NCI-H82 treated with DMSO at 0.1 percent for 48 hours (cell line): ENCODE data around the gene DHH.
"Not testable (repeated sequence)": the region's sequence is repeated elsewhere in the genome, so short reads cannot be mapped to it uniquely, and the experiment has no call there.

Experiments
- DNase-seq: peaks from one replicate; lab custom pipeline; 2025; ENCODE audit not compliant: unreplicated experiment; lab: John Stamatoyannopoulos, UW

Gene DHH

DNA sequence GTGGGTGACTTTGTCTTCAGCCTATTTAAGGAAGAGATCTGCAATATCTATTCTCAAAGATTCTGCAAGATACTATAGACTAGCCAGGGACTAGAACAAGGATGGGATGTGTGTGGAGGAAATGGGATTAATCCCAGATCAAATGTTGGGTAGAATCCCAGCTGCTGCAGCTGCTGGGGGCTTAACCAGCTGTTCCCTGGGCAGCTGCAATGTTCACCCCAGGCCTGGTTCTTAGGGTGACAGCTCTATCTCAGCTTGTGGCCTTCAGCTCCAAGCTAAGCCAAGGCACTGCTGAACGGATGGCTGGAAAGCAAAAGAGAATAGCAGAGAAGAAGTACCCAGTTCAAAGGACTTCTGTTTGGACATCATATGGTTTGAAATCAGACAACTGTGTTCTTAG is 14.8 kb downstream of the DHH start:
- no peak for DNase-seq

DNA sequence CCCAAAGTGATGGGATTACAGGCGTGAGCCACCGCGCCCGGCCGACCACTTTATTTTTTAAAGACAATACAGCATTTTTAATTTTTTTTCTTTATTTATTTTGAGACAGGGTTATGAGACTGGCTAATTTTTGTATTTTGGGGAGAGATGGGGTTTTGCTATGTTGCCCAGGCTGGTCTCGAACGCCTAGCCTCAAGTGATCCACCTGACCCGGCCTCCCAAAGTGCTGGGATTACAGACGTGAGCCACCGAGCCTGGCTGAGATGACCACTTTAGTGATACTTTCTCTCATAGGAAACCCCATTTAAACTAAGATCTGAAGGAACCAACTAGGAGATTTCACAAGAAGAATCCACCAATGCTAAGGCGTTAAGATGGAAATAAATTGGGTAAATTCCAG is 23.6 kb downstream of the DHH start:
- DNase-seq = no peak

GRCh38 chr12:49069507-49070346 is 24.9 kb downstream of the DHH start, which contains the start of gene RHEBL1:
Gene RHEBL1, minus strand, starts transcription at chr12:49069979. Its CDS starts 194 bp downstream, at chr12:49069785.
- peak; percentile 97 for DNase-seq

GRCh38 chr12:49068879-49069506 is 25.6 kb downstream of the DHH start:
- DNase-seq = no peak

DNA sequence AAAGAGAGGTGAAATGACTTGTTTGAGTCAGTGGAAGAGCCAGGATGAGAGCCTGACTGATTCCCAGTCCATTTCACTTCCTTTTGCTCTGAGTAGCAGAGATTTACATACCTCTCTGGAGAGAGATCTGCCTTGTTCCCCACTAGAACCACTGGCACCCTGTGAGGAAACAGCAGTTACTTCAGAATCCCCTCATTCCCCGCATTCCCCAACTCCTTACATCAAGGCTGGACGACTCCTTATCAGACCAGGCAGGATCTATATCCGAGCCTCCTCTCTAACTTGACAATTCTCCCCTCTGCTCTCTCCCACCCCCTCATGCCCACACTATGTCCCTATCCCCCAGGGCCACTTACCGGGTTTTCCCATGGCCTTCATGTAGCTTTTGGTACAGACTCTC is 28.5 kb downstream of the DHH start:
- DNase-seq = no peak

GRCh38 chr12:49064767-49065152 is 29.8 kb downstream of the DHH start:
- DNase-seq = no peak

- DNase-seq = not testable (repeated sequence)
Measured at GRCh38 chr12:49061916-49062315, 32.7 kb downstream of the DHH start.

- no peak for DNase-seq
Measured at GRCh38 chr12:49061157-49061650, 33.4 kb downstream of the DHH start.

DNA sequence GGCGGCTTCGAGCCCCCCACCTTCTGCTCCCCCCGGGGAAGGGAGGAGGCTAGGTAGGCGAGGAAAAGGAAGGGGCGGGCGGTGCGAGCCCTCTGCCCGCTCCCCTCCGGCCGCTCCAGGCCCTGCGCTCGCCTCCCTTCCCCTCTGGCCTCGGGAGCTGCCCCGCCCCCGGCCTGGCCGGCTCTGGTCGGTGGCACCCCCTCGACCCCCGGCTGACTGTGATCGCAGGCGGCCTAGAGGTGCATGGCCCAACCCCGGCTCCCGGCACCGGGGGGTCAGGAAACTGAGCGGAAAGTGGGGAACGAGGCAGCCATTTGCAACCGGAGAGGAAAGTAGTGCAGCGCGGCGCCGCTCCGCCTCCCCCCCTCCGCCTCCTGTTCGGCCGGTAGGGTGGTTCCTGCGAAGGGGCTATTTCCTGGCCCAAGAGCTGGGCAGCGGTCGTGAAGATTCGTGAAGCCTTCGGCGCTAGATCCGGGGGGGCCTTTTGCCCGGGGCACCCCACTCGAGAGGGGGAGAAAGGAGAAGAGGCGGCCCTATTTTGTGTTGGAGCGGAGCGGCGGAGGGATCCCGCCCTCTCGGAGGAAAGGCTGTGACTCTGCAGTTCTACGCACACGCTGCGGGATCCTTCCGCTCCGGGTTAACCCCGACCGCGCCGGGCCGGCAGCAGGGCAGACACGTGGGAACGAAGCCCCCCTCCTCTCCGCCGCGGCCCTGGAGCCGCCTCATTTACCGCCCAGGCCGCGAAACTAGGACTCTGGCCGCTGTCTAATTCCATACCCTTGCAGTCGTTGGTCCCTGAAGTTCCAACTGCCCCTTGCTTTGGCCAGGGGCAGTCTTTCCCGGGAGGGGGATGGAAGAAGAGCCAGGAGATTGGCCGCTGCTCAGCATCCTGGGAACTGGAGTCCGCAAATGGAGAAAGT is 34.1 kb downstream of the DHH start, which contains the start of gene KMT2D:
TSS of gene KMT2D (minus strand) at position 558 of the 920 bp plus-strand sequence. CDS start 5,470 bp downstream, outside the sequence.
- peak; percentile 83 for DNase-seq

DNA sequence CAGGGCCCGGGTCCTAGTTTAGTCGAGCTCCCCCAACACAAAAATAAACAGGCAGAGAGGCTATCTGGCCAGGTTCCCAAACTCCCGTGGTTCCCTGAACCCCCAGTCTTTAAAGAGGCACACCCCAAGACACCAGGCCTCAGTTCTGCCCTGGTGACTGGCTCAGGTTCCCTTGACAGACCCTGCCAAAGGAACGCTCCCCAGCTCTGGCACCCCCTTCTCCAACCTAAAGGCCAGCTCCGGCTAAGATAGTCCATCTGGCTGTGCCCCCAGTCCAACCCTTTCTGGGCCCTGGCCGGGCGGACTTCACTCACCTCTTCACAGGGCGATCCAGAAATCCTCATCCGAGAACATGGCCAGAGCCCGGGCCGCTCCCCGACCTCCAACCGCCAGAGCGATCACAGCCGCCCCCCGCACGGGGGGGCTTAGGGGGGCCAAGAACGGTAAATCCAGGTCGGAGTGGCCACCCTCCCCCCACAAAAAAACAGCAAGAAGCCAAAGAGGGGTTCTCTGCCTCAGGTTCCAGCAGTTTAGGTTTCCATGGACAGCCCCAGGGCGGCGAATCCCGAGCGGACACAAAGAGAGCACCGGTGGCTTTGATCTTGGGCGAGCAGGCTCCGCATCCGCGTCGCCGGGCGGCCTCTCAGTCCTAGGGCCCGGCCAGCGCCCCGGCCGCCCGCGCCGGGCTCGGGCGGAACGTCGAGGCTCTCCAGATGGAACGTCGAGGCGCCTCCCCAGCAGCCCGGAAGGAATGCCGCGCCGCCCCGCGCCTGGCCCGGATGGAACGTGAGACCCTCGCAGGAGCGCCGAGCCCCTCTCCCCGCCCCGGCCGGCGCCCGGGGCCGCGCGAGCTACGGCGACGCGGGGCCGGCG is 35.1 kb downstream of the DHH start:
- DNase-seq = no peak

DNA sequence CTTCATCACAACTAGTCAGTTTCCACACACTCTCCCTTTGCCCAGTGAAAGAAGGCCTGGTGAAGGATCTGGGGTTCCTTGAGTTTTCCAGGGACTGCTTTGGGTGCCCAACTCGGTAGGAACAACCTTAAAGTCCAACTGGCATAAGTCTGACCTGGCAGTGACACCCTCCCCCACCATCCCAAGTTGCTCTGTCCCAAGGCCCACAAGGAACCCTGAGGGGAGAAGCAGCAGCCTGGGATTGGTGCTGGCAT is 35.6 kb downstream of the DHH start:
- DNase-seq = no peak

DNA sequence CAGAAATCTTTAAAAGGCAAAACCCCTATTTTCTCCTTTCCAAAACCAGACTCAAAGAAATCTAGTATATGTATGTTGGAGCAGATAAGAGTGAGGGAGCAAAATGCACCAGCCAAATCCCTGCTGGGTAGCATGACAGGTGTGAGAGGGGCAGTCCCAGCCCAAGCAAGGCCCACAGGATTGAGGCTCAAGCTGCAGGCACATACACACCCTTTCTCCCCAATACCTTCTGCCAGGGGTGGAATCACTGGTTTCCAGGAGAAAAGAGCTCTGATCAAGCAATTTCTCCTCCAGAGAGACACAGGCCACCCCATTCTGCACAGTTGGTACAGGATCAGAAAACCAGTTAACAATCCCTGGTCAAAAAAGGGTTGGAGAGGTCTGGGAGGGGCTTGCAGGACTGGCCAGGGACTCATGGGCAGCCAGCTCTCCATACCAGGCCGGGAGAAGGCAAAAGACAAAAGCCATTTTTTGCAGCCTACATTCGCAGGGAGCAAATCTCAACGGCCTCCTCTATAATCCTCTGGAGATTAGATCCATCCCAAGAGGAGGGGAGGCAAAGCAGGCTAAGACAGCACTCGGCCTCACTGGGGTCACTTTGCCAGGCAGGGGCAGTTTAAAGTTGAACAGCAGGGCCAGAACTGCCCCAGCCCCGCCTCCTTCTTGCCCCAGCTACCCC is 36.1 kb downstream of the DHH start:
- no peak for DNase-seq

DNA sequence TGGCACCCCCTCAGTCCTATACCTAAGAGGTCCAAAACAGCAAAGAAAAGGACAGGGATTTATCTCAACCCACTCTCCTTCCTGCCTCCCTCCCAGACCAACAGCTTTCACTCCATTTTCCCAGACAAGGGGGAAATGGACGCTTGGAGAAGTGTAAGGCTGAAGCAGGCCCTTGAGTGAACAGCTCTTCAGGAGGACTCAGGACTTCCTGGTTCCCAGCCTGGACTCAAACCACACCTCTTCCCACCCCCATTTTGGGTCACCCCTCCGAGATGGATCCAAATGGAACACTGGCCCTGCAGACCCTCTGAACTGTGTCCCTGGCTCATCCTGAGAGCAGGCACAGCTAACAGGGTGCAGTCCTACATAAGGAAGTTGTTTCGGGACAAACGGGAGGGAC is 36.7 kb downstream of the DHH start:
- no peak for DNase-seq

GRCh38 chr12:49055978-49056754 is 38.4 kb downstream of the DHH start:
- peak; percentile 34 for DNase-seq

DNA sequence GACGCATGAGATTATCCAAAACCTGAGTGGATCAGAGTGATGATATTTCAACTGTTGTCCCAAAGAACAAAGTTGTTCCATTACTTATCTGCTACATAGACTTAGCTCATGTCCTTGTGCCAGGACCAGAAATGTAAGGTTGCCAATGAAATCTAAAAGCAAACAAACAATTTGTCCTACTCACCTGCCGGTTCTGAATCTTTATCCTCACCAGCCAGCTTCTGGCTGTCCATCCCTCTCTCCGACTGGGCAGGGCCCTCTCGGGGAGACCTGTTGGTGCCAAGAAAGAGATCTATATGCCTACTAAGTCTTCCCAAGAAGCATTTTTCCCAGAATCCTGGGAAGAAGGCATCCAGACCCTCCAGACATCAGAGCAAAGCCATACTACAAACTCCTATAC is 39.5 kb downstream of the DHH start:
- DNase-seq = no peak

GRCh38 chr12:49054524-49054923 is 40.1 kb downstream of the DHH start:
- no peak for DNase-seq

DNA sequence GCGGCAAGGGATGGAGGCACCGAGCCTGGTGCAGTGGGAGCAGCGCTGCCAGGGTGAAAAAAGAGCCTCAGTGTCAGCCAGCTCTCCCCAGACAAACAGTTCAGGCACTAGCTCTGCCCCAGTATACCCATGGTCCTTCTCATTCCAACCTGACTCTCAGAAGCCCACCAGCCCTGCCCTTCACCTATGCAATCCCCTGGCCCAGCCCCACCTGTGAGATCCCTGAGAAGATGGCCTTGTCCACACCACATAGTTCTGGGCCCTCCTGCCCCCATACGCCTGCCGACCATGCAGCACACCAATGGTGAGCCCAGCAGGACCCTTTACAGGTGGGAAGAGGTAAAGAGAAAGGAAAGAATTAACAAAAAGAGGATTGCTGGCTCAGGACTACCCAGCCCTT is 40.5 kb downstream of the DHH start:
- DNase-seq = no peak

GRCh38 chr12:49052451-49053208 is 42.0 kb downstream of the DHH start:
- no peak for DNase-seq
